ENCODE data around the gene GNB1L.
"Not testable (repeated sequence)": the region's sequence is repeated elsewhere in the genome, so short reads cannot be mapped to it uniquely, and the experiment has no call there.

GNB1L gene

GRCh38 chr22:19807161-19807913 is 47.3 kb downstream of the GNB1L start:
- DNase-seq: no peak

DNA sequence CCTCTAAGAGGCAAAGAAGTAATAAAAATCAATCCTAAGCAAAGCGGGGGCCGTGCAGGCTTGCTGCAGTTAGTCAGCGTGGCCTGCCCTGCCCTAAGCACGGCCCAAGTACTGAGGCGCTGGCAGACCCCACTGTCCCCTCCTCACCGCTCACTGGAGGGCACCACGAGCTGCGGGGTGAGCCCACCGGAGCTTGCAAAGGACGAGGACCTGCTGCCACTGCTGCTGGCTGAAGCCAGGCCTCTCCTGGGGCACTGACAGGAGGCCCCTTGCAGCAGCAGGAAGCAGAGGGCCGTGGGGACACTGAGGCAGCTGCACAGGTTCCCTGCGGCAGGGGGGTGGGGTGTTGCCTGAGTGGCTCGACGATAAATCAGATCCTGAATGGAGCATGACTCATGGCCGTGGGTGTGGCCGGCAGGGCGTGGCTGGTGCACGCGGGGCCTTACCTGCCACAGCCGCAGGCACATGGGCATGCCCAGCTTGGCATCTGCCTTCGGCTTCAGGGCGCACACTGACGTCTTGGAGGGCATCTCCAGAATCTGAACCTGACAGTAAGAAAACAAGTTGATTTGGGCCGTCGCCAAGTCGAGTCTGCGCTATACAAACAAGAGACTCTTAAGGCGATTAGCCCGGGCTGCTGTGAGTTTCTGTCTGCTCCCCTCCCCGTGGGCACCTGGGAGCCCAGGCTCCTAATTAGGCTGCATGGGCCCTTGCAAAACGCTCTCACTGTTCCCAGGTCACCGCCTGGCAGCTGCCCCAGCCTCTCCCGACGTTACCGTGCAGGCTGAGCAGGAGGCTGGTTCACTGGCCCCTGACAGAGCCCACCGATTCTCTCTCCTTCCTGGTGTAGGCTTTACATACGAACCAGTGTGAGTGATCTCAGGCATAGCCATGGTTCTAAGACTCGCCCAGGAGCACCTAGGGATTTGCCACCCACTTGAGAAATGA is 48.2 kb downstream of the GNB1L start:
- no peak for DNase-seq

DNA sequence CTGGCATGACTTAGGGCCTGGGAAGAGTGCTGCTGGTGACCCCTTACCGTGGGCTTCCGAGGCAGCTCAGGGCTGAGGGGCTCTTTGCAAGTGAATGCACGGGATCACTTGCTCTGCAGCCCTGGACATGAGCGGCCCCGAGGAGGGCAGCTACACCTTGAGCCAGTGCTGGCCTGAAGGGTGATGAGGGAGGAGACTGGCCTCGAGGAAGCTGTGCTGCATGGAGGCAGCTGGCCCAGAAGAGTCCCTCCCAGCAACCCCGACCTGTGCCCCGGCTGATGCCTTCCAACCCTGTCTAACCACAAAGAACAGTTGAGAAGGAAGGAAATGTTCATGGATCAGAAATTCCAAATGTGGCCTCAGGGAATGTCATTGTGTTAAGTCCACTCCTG is 48.9 kb downstream of the GNB1L start:
- DNase-seq: no peak

DNA sequence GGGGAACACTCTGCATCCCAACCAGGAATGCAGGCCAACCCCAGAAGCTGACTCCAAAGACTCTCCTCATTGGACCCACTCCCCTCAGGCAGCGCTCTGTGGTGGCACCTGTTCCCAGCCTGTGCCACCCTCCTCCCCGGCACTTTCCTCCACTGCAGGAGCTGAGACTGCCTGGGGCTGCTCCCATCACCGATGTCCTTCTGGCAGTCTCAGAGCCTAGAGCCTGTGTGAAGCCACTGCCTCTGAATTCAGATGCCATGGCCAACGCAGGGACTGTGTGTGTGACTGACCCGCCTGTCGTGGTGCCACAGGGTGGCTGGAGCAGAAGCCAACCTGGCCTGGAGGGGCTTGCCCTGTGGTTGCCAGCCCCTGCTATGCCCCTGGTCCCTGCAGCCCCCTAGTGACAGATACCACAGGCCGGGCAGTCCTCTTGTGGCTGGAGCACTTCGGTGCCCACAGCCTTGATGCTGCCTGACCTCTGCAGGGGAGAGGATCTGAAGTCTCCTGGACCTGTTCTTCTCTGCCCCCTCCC is 50.9 kb downstream of the GNB1L start:
- no peak for DNase-seq

DNA sequence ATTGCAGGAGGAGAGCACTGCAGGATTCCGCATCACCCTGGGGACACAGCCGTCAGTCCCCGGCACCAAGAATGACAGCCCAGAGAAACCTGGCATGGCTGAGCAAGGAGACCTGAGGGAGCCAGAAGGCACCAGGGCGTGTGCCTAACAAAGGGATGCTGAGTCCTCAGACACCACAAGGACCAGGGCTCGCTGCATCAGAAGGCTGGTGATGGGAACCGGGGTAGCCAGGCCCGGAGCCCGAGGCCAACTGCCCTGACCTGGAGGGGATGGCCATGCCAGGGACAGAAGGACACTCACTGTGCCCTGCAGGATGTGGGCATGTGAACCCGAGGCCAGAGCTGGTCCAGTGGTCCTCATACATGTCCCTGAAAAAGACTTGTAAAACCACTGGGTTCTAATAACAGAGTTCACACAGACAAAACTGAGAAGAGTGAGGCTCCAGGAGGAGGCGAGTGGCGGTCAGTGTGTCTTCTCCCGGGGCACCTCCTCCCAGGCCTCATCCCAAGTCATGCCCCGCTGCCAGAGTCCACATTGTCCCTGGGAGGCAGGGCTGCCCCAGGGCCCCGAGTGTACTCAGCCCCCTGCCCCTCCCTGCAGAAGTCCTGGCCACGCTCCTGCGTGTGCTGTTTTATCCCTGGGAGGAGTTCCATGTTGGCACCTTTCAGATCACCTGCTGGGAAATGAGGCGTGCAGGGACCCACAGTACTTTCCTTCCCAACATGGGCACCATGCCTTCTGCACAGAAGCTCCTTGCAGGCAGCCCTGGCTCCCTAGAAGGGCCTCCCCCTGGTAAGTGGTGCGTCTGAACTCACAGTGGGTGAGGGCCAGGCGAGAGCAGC is 51.6 kb downstream of the GNB1L start:
- no peak for DNase-seq

DNA sequence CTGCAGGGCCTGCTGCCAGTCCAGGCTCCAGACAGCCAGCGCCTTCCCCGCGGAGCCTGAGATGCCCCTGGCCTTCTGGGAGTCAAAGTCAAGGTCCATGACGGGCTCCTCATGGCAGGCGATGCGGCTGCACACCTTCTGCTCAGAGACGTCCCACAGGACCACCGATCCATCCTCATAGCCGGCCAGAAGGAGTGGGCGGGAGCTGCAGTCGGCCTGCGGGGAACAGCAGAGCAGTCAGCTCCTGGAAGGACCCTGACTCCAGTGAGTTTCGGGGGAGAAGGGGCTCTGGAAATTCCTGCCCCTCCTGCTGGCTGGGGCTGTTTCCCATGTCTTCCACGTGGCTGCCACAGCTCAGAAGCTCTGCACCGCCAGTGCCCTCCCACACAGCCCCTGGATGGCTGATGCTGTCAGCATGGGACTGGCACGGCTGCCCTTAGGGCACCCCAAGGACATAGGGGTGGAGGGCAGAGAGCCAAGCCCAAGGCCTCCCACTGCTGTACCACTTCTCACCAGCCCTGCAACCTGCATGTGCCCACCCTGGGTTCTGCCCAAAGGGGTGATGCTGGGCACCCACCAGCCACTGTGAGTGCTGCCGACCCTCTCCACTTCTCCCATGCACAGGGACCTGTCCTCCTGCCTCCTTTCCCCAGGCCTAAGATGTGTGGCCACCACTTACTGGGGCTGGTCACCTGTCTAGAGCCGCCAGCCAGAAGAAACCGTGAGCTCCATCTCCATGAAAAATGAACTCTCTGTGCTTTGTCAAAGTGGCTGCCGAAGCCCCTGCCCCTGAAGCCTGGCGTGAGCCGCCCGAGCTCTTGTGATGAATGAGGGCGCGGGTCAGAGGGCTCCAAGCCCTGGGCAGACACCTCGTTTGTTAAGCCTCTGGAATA is 52.4 kb downstream of the GNB1L start:
- no peak for DNase-seq

DNA sequence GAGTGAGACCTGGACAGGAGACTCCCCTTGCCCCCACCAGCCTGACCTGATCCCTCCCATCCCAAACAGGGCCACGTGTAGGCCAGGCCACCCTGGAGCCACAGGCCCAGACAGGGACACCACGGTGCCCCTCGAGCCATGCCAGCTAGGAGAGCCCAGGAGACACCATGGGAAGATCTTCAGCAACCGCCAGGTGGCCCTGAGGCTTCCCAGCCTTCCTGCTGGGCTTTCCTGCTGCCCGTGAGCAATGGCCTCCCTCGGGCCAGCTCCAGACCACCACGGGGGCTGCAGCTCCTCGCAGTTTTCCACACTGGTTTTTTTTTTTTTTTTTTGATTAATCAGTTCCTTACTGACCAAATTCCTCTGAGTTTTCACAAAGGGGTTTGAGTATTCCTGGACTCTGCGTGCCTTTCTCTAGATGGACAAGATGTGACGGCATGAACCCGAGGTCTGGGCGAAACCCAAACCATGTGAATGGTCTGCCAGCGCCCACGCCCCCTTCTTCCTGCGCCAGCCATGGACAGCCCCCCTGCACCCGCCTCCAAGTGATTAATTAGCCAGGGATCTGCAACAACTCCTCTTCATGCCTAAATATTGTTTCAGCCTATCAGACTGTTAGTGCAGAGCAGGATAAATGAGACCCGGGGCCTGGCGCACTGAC is 53.2 kb downstream of the GNB1L start:
- DNase-seq: no peak

DNA sequence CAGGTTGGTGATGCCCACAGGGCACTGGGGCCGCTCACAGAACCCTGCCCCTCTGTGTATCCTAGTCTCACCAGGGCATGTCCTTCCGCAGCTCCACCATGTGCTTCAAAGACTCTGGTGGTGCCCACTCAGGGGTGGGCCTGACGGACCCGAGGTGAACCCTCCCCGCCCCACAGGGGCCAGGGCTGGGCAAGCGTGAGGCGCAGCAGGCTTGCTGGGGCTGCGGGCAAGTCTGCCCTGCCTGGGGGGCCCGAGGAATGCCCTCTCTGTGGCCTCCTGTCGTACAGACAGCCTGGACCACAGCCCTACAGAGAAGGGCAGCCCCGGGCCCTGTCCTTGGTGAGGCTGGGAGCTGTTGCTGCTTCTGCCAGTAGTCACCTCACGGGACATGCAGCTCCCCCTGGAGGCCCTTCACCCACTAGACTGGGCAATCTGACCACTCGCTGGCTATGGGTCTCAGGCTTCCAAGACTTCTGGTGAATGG is 53.9 kb downstream of the GNB1L start:
- DNase-seq: no peak

DNA sequence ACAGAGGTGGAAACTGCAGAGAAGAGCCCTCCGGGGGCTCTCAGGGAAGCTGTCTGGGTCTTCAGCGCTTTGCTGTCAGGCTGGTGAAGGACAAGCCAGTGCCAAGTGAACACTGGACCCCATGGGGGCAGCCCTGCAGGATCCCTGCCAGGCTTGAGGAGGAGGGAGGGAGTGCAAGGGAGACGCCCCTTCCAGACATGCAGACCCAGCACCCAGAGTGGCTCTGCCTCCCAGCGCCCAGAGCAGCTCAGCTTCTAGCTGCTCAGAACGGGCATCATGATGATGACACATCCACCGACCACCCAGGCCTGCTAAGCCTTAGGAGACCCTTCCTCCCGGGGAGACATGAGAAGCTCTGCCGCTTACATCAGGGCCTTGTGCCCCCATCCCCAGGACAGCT is 54.4 kb downstream of the GNB1L start:
- DNase-seq: no peak

GRCh38 chr22:19799322-19800190 is 55.1 kb downstream of the GNB1L start:
- no peak for DNase-seq

DNA sequence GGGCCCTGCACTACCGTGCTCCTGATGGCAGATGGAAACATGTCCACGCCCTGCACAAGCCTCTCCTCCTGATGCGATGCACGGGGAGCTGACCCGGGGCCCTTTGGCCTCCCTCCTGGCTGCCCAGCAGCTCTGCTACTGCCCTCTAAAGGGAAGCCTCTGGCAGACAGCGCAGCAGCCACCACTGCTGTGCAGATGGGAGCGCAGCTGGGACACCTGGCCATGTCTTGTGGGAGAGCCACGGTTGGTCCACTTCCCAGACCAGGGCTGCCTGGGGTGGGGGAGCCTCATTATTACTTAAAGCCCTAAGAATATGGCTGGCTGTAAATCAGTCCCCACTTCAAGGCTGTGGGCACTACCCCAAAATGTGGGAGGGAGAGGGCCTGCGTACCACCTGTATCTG is 55.8 kb downstream of the GNB1L start:
- DNase-seq: no peak

GRCh38 chr22:19798003-19798665 is 56.5 kb downstream of the GNB1L start:
- DNase-seq: no peak

GRCh38 chr22:19797086-19798002 is 57.3 kb downstream of the GNB1L start:
- no peak for DNase-seq

DNA sequence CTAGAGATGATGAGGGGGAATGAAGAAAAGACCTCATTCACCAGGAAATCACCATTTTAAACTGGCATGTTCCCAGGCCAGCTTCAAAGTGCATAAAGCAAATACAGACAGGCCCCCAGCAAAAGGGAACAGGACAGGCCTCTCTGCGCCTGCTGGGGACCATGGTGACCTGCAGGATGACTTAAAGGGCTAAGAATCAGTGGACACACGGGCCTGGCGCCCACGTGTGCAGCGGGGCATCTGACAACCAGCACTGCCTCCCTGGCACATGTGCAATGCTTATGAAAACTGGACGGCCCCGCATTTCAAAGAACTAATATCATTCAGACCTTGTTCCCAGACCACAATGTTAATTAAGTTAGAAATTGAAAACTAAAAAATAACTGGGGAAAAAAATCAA is 58.5 kb downstream of the GNB1L start:
- no peak for DNase-seq

DNA sequence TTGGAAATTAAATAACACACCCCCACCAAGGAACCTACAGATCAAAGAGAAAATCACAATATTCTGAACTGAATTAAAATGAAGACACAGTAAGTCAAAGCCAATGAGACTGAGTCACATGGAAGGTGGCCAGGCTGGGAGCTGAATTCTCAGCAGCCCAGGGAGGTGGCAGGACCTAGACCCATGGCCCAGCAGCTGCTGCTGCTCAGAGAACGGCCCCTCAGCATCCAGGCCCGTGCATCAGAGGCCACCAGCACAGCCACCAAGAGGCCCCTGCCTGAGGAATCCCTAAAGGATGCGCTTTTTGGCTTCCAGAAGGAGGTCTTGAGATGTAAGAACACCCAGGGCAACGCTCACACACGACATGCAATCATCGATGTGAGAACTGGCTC is 59.1 kb downstream of the GNB1L start:
- no peak for DNase-seq

DNA sequence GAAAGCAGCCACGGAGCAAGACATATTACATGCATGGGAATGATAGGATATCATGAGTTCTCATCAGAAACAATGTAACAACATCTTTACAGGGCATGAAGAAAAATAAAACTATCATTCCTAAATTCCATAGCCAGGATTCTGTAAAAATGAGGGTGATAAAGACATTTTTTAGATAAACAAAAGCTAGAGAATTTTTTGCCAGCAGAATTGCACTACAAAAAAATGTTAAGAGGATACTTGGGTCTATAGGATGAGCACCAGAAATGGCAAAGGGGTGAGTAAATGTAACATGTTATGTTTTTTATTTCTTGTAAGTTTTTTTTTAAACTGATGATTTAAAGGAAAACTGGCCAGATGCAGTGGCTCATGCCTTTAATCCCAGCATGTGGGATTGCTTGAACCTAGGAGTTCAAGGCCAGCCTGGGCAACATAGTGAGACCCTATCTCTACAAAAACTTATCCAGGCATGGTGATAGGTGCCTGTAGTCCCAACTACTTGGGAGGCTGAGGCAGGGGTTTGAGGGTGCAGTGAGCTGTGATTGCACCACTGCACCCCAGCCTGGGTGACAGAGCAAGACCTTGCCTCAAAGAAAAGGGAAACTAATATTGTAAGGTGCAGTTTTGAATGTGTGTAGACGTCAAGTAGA is 60.9 kb downstream of the GNB1L start:
- DNase-seq: no peak

- DNase-seq: no peak
Measured at GRCh38 chr22:19793161-19793560, 61.5 kb downstream of the GNB1L start.

- not testable (repeated sequence) for DNase-seq
Measured at GRCh38 chr22:19792383-19792896, 62.2 kb downstream of the GNB1L start.
